IMR-90 (cell line): ENCODE data around the gene POR. TPM values are rescaled to one million over a fixed set of nuclear protein-coding genes. Genes with fewer than 3 reads are reported as not detected.
"Not testable (repeated sequence)": the region's sequence is repeated elsewhere in the genome, so short reads cannot be mapped to it uniquely, and the experiment has no call there.

Source experiments
- ATAC-seq: fragments of 200-7000 bp; cut with Tn5 transposase; 2 replicates; pipeline ENCODE4 v1.9.1; 2020; ENCODE audit warnings: low read depth, mild to moderate bottlenecking, moderate library complexity
- BruUV-seq: library from RNA; stranded (reverse); fragments of 400-500 nt; replicated peaks from 2 replicates; lab custom pipeline; 2021; lab: Mats Ljungman, UMichigan
- CTCF ChIA-PET: fragments of 300-600 bp; formaldehyde crosslinking; extraction: SDS; loops from one replicate; lab custom pipeline; 2021; ENCODE audit warnings: antibody characterized with exemption; lab: Yijun Ruan, JAX
- POLR2A ChIA-PET: fragments of 300-600 bp; sonication (Branson Sonifier 250); formaldehyde crosslinking; loops from one replicate; lab custom pipeline; 2022; ENCODE audit warnings: antibody characterized with exemption; ENCODE audit not compliant: unreplicated experiment; lab: Charles Lee
- DNase-seq: peaks from one replicate; pipeline ENCODE4 v3.0.0; 2013
- H2AFZ ChIP-seq: replicated peaks from 2 replicates; pipeline ENCODE3; 2013; ENCODE audit warnings: low read length, mild to moderate bottlenecking; ENCODE audit not compliant: poor library complexity
- H2AK5ac ChIP-seq: 2 replicates; pipeline ENCODE4 v1.6.1; 2013; ENCODE audit warnings: low read depth, low read length, inconsistent platforms
- H2AK9ac ChIP-seq: replicated peaks from 2 replicates; pipeline ENCODE3; 2013; ENCODE audit warnings: mild to moderate bottlenecking, low read depth, low read length, moderate library complexity; ENCODE audit not compliant: poor library complexity
- H2BK120ac ChIP-seq: 2 replicates; pipeline ENCODE4 v1.6.1; 2013; ENCODE audit warnings: low read depth, low read length, inconsistent platforms
- H2BK15ac ChIP-seq: 3 replicates; pipeline ENCODE4 v1.6.1; 2013; ENCODE audit warnings: low read depth, low read length, inconsistent platforms
- H2BK20ac ChIP-seq: 2 replicates; pipeline ENCODE4 v1.6.1; 2013; ENCODE audit warnings: low read depth, mild to moderate bottlenecking, inconsistent platforms, low read length, moderate library complexity
- H2BK5ac ChIP-seq: 2 replicates; pipeline ENCODE4 v1.6.1; 2013; ENCODE audit warnings: mild to moderate bottlenecking, low read depth, low read length, inconsistent platforms; ENCODE audit not compliant: poor library complexity, severe bottlenecking
- H3K14ac ChIP-seq: replicated peaks from 2 replicates; pipeline ENCODE4 v1.6.1; 2013; ENCODE audit warnings: low read depth, low read length, inconsistent platforms
- H3K18ac ChIP-seq: 2 replicates; pipeline ENCODE4 v1.6.1; 2013; ENCODE audit warnings: low read depth, low read length, control low read depth
- H3K23ac ChIP-seq: 2 replicates; pipeline ENCODE4 v1.6.1; 2013; ENCODE audit warnings: low read depth, low read length, inconsistent platforms
- H3K27ac ChIP-seq: 2 replicates; pipeline ENCODE4 v1.5.1; 2013; ENCODE audit warnings: mild to moderate bottlenecking, control low read depth, low read length; ENCODE audit not compliant: insufficient read depth
- H3K27me3 ChIP-seq: 2 replicates; pipeline ENCODE4 v1.6.1; 2013; ENCODE audit warnings: low read length; ENCODE audit not compliant: control insufficient read depth, insufficient read depth
- H3K36me3 ChIP-seq: 2 replicates; pipeline ENCODE4 v1.6.1; 2013; ENCODE audit warnings: low read length, mixed read lengths; ENCODE audit not compliant: control insufficient read depth, insufficient read depth
- H3K4ac ChIP-seq: 2 replicates; pipeline ENCODE4 v1.6.1; 2013; ENCODE audit warnings: low read depth, low read length, inconsistent platforms
- H3K4me1 ChIP-seq: 2 replicates; pipeline ENCODE4 v1.6.1; 2013; ENCODE audit warnings: low read length, mixed read lengths; ENCODE audit not compliant: control insufficient read depth, insufficient read depth
- H3K4me2 ChIP-seq: 2 replicates; pipeline ENCODE4 v1.6.1; 2013; ENCODE audit warnings: low read depth, mild to moderate bottlenecking, control low read depth, low read length, moderate library complexity
- H3K4me3 ChIP-seq: 2 replicates; pipeline ENCODE4 v1.5.1; 2013; ENCODE audit warnings: low read depth, mild to moderate bottlenecking, control low read depth, low read length, moderate library complexity; ENCODE audit not compliant: insufficient read depth
- H3K56ac ChIP-seq: 2 replicates; pipeline ENCODE4 v1.6.1; 2013; ENCODE audit warnings: low read length, inconsistent platforms; ENCODE audit not compliant: insufficient read depth; ENCODE audit errors: extremely low read depth
- H3K79me1 ChIP-seq, 2 experiments: 2 replicates each; pipeline ENCODE4 v1.6.1; 2013; ENCODE audit warnings: low read length in 2 of 2, inconsistent platforms in 1 of 2, low read depth in 1 of 2
- H3K9ac ChIP-seq: 2 replicates; pipeline ENCODE4 v1.6.1; 2013; ENCODE audit warnings: low read depth, low read length, control low read depth
- H3K9me1 ChIP-seq: 2 replicates; pipeline ENCODE4 v1.6.1; 2013; ENCODE audit warnings: low read length, inconsistent platforms; ENCODE audit not compliant: insufficient read depth
- H3K9me3 ChIP-seq: 2 replicates; pipeline ENCODE4 v1.6.1; 2013; ENCODE audit warnings: low read length; ENCODE audit not compliant: control insufficient read depth, insufficient read depth
- H4K20me1 ChIP-seq: 2 replicates; pipeline ENCODE4 v1.6.1; 2013; ENCODE audit warnings: low read length, inconsistent platforms; ENCODE audit not compliant: insufficient read depth
- H4K5ac ChIP-seq: 2 replicates; pipeline ENCODE4 v1.6.1; 2013; ENCODE audit warnings: mild to moderate bottlenecking, low read depth, low read length, control low read depth
- H4K8ac ChIP-seq, 2 experiments: 2 replicates each; pipeline ENCODE4 v1.6.1; 2013; ENCODE audit warnings: low read depth in 2 of 2, low read length in 2 of 2, control low read depth in 1 of 2, inconsistent platforms in 1 of 2
- H4K91ac ChIP-seq: 2 replicates; pipeline ENCODE4 v1.6.1; 2013; ENCODE audit warnings: low read depth, low read length, inconsistent platforms; ENCODE audit not compliant: insufficient read depth
- WGBS, 2 experiments: methylation state at CpG; one replicate each; pipeline versions ENCODE4 v1.1.5 to v1.1.7; 2013; ENCODE audit warnings: missing lambda C conversion rate in 2 of 2; ENCODE audit not compliant: insufficient read length in 1 of 2; ENCODE audit errors: extremely low coverage in 2 of 2; 5-methylcytosine and 5-hydroxymethylcytosine counted together
- dilution Hi-C: fragments of 300-500 bp; cut with HindIII; formaldehyde crosslinking; loops from one replicate; pipeline ENCODE4 v1.14.3; 2018; ENCODE audit warnings: low sequenced_read_pairs; ENCODE audit not compliant: unreplicated experiment
- in situ Hi-C: fragments of 300-500 bp; cut with MboI; formaldehyde crosslinking; loops from 3 replicates; pipeline ENCODE4 v1.14.3; 2019; ENCODE audit warnings: low sequenced_read_pairs, inconsistent platforms, mixed read lengths
- intact Hi-C: fragments of 100-400 bp; cut with micrococcal nuclease; formaldehyde crosslinking; loops from 2 replicates; pipeline ENCODE4 v1.10.0; 2022
- polyA plus RNA-seq, 3 experiments: library from polyadenylated mRNA; depleted of rRNA; stranded (reverse); fragments of >200 nt; gene quantifications; 2 replicates each; pipeline ENCODE4 v1.2.3, GENCODE V29; 2012; ENCODE audit warnings: low replicate concordance in 1 of 3
- total RNA-seq: library from RNA; depleted of rRNA; stranded (reverse); fragments of >200 nt; gene quantifications from 2 replicates; pipeline ENCODE4 v1.2.3, GENCODE V29; 2012

The POR gene
- total and polyA plus RNA-seq, 2 of the 4 experiments (the other 2 are of a cell fraction) = 25.5 to 42.2 TPM

DNA sequence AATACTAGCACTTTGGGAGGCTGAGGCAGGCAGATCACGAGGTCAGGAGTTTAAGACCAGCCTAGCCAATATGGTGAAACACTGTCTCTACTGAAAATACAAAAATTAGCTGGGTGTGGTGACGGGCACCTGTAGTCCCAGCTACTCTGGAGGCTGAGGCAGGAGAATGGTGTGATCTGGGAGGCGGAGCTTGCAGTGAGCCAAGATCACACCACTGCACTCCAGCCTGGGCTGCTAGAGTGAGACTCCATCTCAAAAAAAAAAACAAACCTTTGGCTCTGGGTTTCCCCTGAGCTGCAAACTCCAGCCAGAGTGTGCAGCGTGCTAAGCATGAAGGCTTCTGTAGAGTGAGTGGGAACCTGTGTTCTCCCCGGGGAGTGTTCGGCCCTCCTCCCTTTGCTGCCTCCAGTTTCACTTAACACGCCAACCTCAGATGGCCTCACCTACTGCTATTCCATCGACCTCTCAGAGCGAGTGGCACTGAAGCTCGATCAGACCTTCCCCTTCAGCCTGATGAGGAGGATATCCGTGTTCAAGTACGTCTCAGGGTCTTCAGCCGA is 31.6 kb upstream of the POR start:
- H3K9me3 ChIP-seq, H2AFZ ChIP-seq, H3K18ac ChIP-seq, H3K9me1 ChIP-seq, POLR2A ChIA-PET, H2BK120ac ChIP-seq, DNase-seq, H3K27ac ChIP-seq, in situ Hi-C loops, H3K9ac ChIP-seq, H4K8ac ChIP-seq, H2BK5ac ChIP-seq, dilution Hi-C loops, CTCF ChIA-PET, H2BK20ac ChIP-seq, ATAC-seq, H3K56ac ChIP-seq, H3K14ac ChIP-seq, H3K4ac ChIP-seq, intact Hi-C loops, H3K4me2 ChIP-seq, BruUV-seq, H3K4me3 ChIP-seq, H2BK15ac ChIP-seq, H2AK9ac ChIP-seq, H3K4me1 ChIP-seq, H3K23ac ChIP-seq, H4K91ac ChIP-seq, H4K5ac ChIP-seq, H3K27me3 ChIP-seq, H2AK5ac ChIP-seq: not testable (repeated sequence)
- peaks cover 10% of the 10 kb centered on the region; the same call in 1 of the 2 replicates for H4K20me1 ChIP-seq
- 94% methylated on average over 3 of the region's 13 CpGs; no CpG with 5 or more reads in 1 of the 2 experiments for WGBS, 2 experiments
- peaks cover 52% of the 10 kb centered on the region for H3K36me3 ChIP-seq
- H3K79me1 ChIP-seq = peaks cover 24 to 54% of the 10 kb centered on the region in 2 experiments
